NCI-H1930 (cell line): Measurements from ENCODE around the gene GNAZ.

Experiments
- DNase-seq, 2 experiments: peaks; one replicate each; lab custom pipeline; 2025; lab: John Stamatoyannopoulos, UW

The GNAZ gene

GRCh38 chr22:23076896-23077572 lies 6.7 kb downstream of the GNAZ start:
- DNase-seq: no peak

GRCh38 chr22:23077627-23078461 lies 7.5 kb downstream of the GNAZ start:
- DNase-seq: no peak

- no peak for DNase-seq
Measured at GRCh38 chr22:23078462-23078787, 8.1 kb downstream of the GNAZ start.

- no peak for DNase-seq
Measured at GRCh38 chr22:23079240-23079768, 9.0 kb downstream of the GNAZ start.

- DNase-seq: no peak
Measured at GRCh38 chr22:23079814-23080521, 9.6 kb downstream of the GNAZ start.

GRCh38 chr22:23080613-23081290 lies 10.4 kb downstream of the GNAZ start:
- DNase-seq: no peak

GRCh38 chr22:23082534-23083314 lies 12.4 kb downstream of the GNAZ start:
- no peak for DNase-seq

- DNase-seq: no peak
Measured at GRCh38 chr22:23083315-23084021, 13.1 kb downstream of the GNAZ start.

- DNase-seq: no peak
Measured at GRCh38 chr22:23084453-23085350, 14.4 kb downstream of the GNAZ start.

- DNase-seq: no peak
Measured at GRCh38 chr22:23085351-23085671, 15.0 kb downstream of the GNAZ start.

- DNase-seq: no peak
Measured at GRCh38 chr22:23085785-23086184, 15.5 kb downstream of the GNAZ start.

- no peak for DNase-seq
Measured at GRCh38 chr22:23086263-23086662, 15.9 kb downstream of the GNAZ start.

- no peak for DNase-seq
Measured at GRCh38 chr22:23086787-23087186, 16.5 kb downstream of the GNAZ start.

GRCh38 chr22:23088199-23088604 lies 17.9 kb downstream of the GNAZ start:
- DNase-seq: no peak

- no peak for DNase-seq
Measured at GRCh38 chr22:23089010-23089409, 18.7 kb downstream of the GNAZ start.

- no peak for DNase-seq
Measured at GRCh38 chr22:23089633-23090456, 19.5 kb downstream of the GNAZ start.

GRCh38 chr22:23090457-23090835 lies 20.1 kb downstream of the GNAZ start:
- DNase-seq: no peak

GRCh38 chr22:23091760-23092159 lies 21.4 kb downstream of the GNAZ start:
- DNase-seq: no peak
